ENCODE results near the gene BRMS1L.

DNA sequence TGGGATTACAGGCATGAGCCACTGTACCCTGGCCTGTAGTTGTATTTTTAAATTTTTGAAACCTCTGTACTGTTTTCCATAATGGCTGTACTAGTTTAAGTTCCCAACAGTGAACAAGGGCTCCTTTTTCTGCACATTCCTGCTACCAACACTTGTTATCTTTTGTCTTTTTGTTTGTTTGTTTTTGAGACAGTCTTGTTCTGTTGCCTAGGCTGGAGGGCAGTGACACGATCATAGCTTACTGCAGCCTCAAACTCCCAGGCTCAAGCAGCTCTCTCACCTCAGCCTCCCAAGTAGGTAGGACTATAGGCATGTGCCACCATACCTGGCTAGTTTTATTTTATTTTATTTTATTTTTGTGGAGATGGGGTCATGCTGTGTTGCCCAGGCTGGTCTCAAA, 23.0 kb downstream of the BRMS1L start:
- TF ChIP-seq, protein P1, sequence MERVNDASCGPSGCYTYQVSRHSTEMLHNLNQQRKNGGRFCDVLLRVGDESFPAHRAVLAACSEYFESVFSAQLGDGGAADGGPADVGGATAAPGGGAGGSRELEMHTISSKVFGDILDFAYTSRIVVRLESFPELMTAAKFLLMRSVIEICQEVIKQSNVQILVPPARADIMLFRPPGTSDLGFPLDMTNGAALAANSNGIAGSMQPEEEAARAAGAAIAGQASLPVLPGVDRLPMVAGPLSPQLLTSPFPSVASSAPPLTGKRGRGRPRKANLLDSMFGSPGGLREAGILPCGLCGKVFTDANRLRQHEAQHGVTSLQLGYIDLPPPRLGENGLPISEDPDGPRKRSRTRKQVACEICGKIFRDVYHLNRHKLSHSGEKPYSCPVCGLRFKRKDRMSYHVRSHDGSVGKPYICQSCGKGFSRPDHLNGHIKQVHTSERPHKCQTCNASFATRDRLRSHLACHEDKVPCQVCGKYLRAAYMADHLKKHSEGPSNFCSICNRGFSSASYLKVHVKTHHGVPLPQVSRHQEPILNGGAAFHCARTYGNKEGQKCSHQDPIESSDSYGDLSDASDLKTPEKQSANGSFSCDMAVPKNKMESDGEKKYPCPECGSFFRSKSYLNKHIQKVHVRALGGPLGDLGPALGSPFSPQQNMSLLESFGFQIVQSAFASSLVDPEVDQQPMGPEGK (CRISPR knock-in tag; IDR thresholded peaks at IDR 0.05; ENCODE audit: borderline replicate concordance) = no peak
- TF ChIP-seq ZC3H10 (CRISPR knock-in tag; IDR thresholded peaks at IDR 0.05) (no peak), TCF4 (CRISPR knock-in tag; IDR thresholded peaks at IDR 0.05; ENCODE audit: borderline replicate concordance) (no peak), CREB5 (CRISPR knock-in tag; IDR thresholded peaks at IDR 0.05; ENCODE audit: low read depth) (no peak), ZFP3 (CRISPR knock-in tag; IDR thresholded peaks at IDR 0.05) (no peak)

Data from SK-N-SH treated with all-trans-retinoic acid at 6 μM for 48 hours (cell line).